Ovary (tissue), 3 donors: ENCODE measurements around the gene VWA3B.

Source experiments
- CTCF ChIP-seq, 3 donors: fragments of 450-650 bp in 2 of 3; fragments of 200-600 bp in 1 of 3; IDR thresholded peaks; one replicate each; pipeline versions ENCODE4 v1.5.1 to v1.8.0; 2016 to 2022; ENCODE audit warnings: antibody characterized with exemption in 3 of 3, mild to moderate bottlenecking in 1 of 3
- EP300 ChIP-seq: sonication (generic); formaldehyde crosslinking; IDR thresholded peaks from one replicate; pipeline ENCODE4 v1.6.1; 2017; ENCODE audit warnings: antibody characterized with exemption
- POLR2A ChIP-seq: fragments of 450-650 bp; IDR thresholded peaks from one replicate; pipeline ENCODE4 v1.6.1; 2017; ENCODE audit warnings: antibody characterized with exemption, mild to moderate bottlenecking, moderate library complexity
- donor health status: DM: no; HTN: no; CAD: no.

GRCh38 chr2:98142106-98142791 is 55.3 kb downstream of the VWA3B start:
- no peak for TF ChIP-seq POLR2A
- no peak for TF ChIP-seq EP300
- no peak for TF ChIP-seq CTCF (IDR thresholded peaks at IDR 0.05)
